ENCODE measurements around the gene KIF5A. TPM values are rescaled to one million over a fixed set of nuclear protein-coding genes. Genes with fewer than 3 reads are reported as not detected.

KIF5A gene
- 0.09 and 0.14 TPM in 2 replicates for total RNA-seq

GRCh38 chr12:57549909-57550640 lies at the start of gene KIF5A:
TSS of gene KIF5A (plus strand) at chr12:57550044. CDS start at chr12:57550272, 228 bp downstream.

GRCh38 chr12:57520053-57520818 lies 29.6 kb upstream of the KIF5A start, which contains the start of gene DDIT3:
TSS of gene DDIT3 (minus strand) at chr12:57520514. CDS start at chr12:57517406, 3,108 bp downstream.

GRCh38 chr12:57522011-57522886 lies 27.6 kb upstream of the KIF5A start, which contains the start of gene MBD6:
TSS of gene MBD6 (plus strand) at chr12:57522824. CDS start at chr12:57524304, 1,480 bp downstream.

DNA sequence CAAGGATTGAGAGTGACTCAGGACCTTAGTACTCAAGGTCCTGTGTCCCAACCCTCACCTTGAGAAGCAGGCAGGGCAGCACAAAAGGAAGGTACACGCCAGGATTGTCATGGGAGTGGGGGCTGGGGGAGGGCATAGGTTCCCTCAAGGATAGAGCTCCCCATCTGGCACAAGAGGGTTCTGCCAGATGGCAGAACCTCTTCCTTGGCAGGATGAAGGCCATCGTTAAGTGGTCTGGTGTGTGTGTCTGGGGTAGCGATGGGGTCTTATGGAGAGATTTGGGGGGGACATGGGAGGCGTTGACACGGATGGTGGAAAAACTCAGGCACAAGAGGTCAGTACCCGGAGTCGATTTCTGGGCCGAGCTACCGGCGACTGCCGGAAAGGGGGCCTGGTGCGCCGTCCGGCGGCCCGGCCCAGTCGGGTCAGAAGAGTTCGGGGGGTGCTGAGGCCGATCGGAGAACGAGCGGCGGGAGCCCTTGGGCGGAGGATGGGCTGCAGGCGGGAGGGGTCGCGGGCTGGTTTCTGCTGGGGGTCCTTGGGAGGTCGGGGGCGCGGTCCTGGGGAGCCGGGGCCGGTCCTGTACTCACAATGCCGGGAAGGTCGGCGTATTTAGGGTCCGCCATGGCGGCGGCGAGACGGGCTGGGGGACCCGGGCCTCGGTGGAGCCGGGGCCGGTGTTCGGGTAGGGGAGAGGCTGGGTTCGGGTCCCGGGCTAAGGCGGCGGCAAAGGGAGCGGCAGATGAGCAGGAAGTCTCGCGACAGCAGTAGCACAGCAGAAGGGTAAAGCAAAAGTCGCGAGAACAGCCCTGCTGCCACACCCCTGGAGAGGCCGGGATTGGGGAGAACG lies 3.2 kb upstream of the KIF5A start, which contains the start of gene DCTN2:
TSS of gene DCTN2 (minus strand) at position 755 of the 850 bp plus-strand sequence. CDS start at position 626, 129 bp downstream.

DNA sequence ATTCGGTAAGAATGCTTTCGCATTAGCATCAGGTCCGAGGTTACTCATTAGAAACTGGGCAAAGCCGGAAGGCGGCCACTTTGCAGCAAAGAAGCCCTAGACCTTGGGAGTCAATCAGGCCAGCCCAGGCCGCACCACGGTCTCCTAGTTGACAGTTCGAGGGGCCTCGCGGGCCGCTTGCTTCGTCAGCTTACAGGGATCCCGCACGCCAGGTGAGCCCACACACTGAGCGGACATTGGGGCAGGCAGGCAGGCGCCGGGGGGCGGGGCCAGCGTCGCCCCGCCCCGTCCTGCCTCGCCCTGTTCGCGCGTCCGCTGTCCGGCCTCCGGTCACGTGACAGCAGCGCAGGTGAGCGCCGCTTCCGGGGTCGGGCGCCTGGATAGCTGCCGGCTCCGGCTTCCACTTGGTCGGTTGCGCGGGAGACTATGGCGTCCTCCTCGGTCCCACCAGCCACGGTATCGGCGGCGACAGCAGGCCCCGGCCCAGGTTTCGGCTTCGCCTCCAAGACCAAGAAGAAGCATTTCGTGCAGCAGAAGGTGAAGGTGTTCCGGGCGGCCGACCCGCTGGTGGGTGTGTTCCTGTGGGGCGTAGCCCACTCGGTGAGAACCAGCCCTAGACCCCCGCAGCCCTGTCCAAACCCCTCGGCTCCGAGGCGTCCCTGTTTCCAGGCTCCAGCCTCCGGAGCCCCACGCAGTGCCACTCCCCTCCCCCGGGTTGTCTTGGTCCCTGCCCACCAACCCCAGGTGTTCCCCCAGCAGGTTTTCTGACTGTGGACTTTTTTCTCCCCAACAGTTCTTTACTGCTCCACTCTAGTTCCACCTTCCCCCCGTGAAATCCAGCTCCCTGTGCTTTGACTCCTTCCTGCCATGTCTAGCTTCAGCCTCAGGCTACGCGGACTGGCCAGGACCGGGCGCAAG lies 41.3 kb downstream of the KIF5A start, which contains the start of gene PIP4K2C:
TSS of gene PIP4K2C (plus strand) at position 329 of the 918 bp plus-strand sequence. CDS start at position 427, 98 bp downstream.

GRCh38 chr12:57604454-57604991 lies 54.7 kb downstream of the KIF5A start, which contains the start of gene DTX3:
TSS of gene DTX3 (plus strand) at chr12:57604824. CDS start at chr12:57606518, 1,694 bp downstream.

DNA sequence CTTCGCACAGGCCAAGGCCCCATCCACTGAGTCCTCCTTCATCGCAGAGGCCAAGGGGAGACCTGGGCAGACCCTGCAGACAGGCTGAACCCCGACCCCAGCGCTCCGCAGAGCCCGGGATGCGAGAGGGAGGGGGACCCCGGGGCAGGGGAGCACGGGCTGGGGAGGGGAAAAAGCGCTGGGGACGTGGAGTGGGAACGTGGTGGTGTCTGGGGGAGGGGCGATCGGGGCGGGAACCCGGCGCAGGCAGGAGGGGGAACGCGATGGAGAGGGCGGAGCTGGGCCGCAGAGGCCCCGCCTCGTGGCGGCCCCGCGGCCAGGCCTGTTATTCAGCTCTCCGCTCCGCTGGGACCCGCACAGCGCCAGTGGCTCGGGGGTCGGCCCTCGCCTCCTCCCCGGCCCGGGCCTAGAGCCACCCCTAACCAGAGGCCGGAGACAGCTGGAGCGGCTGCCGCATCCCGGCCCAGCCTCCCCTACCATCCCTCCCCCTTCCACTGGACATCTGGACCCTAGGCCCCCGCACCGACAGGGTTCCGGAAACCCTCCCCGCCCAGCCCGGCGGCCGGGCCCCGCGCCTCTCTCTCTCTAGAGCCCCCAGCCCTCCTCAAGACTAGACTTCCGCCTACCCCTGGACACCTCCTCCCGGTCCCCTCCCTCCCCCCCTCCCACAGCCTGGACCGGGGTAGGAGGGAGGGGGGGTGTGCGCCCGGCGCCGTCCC lies 61.4 kb downstream of the KIF5A start, which contains the start of gene ARHGEF25:
TSS of gene ARHGEF25 (plus strand) at position 328 of the 719 bp plus-strand sequence. CDS start 460 bp downstream, outside the sequence.

GRCh38 chr12:57632958-57633840 lies 83.4 kb downstream of the KIF5A start, which contains the start of gene B4GALNT1:
TSS of gene B4GALNT1 (minus strand) at chr12:57633201. CDS start at chr12:57632132, 1,069 bp downstream.

Other genes with a start within 250 kb of the KIF5A start
- 8.0 and 9.0 TPM in 2 replicates for gene R3HDM2, start 119.0 kb upstream of the KIF5A start, total RNA-seq
- gene INHBC, start 115.3 kb upstream of the KIF5A start, total RNA-seq, result not detected in 2 replicates
- gene INHBE, start 94.7 kb upstream of the KIF5A start, total RNA-seq, result 9.0 and 12.7 TPM in 2 replicates
- gene GLI1, start 90.3 kb upstream of the KIF5A start, total RNA-seq, result 0.18 and 0.71 TPM in 2 replicates
- 0.09 and 0.28 TPM in 2 replicates for gene ARHGAP9, start 70.2 kb upstream of the KIF5A start, total RNA-seq
- 181 and 241 TPM in 2 replicates for gene MARS1, start 62.0 kb upstream of the KIF5A start, total RNA-seq
- 70.8 and 124 TPM in 2 replicates for gene DDIT3, start 29.5 kb upstream of the KIF5A start, total RNA-seq
- gene MBD6, start 27.2 kb upstream of the KIF5A start, total RNA-seq, result 3.6 and 5.5 TPM in 2 replicates
- gene DCTN2, start 2.9 kb upstream of the KIF5A start, total RNA-seq, result 68.8 and 71.7 TPM in 2 replicates
- gene PIP4K2C, start 41.1 kb downstream of the KIF5A start, total RNA-seq, result 8.6 and 8.8 TPM in 2 replicates
- 8.8 and 11.5 TPM in 2 replicates for gene DTX3, start 54.8 kb downstream of the KIF5A start, total RNA-seq
- 22.3 and 40.6 TPM in 2 replicates for gene ARHGEF25, start 61.4 kb downstream of the KIF5A start, total RNA-seq
- gene B4GALNT1, start 83.2 kb downstream of the KIF5A start, total RNA-seq, result 0.55 and 0.85 TPM in 2 replicates
- 180 and 267 TPM in 2 replicates for gene OS9, start 144.1 kb downstream of the KIF5A start, total RNA-seq
- 0.14 and 0.28 TPM in 2 replicates for gene AGAP2, start 188.7 kb downstream of the KIF5A start, total RNA-seq
- 64.6 and 87.0 TPM in 2 replicates for gene TSPAN31, start 195.0 kb downstream of the KIF5A start, total RNA-seq
- 140 and 210 TPM in 2 replicates for gene CDK4, start 202.3 kb downstream of the KIF5A start, total RNA-seq
- 2.3 and 3.1 TPM in 2 replicates for gene MARCHF9, start 205.1 kb downstream of the KIF5A start, total RNA-seq
- 0.14 and 0.28 TPM in 2 replicates for gene CYP27B1, start 217.0 kb downstream of the KIF5A start, total RNA-seq
- gene METTL1, start 222.1 kb downstream of the KIF5A start, total RNA-seq, result 3.8 and 9.1 TPM in 2 replicates
- gene EEF1AKMT3, start 222.6 kb downstream of the KIF5A start, total RNA-seq, result 4.3 and 5.2 TPM in 2 replicates
- 18.8 and 24.3 TPM in 2 replicates for gene TSFM, start 232.7 kb downstream of the KIF5A start, total RNA-seq

All from smooth muscle cell of bladder (primary cell).